PC-9 (cell line): Measurements from ENCODE around the gene TRABD2B. TPM values are rescaled to one million over a fixed set of nuclear protein-coding genes. Genes with fewer than 3 reads are reported as not detected.

Source experiments
- BruUV-seq: library from RNA; stranded (reverse); fragments of 400-500 nt; replicated peaks from 2 replicates; lab custom pipeline; 2021; lab: Mats Ljungman, UMichigan
- CTCF ChIA-PET: fragments of 300-600 bp; sonication (Branson Sonifier 250); formaldehyde crosslinking; loops from one replicate; lab custom pipeline; 2022; ENCODE audit warnings: antibody characterized with exemption; lab: Charles Lee
- POLR2A ChIA-PET: fragments of 300-600 bp; sonication (Branson Sonifier 250); formaldehyde crosslinking; loops from one replicate; lab custom pipeline; 2022; ENCODE audit warnings: antibody characterized with exemption; ENCODE audit not compliant: unreplicated experiment; lab: Charles Lee
- DNase-seq, 2 experiments: peaks; one replicate each; pipeline versions ENCODE4 v3.0.0 to v3.0.0-alpha.2; 2015 to 2022; ENCODE audit warnings: mixed read lengths in 1 of 2
- H2AFZ ChIP-seq: fragments of 200-600 bp; sonication (generic); 2 replicates; pipeline ENCODE4 v1.8.1; 2017; ENCODE audit warnings: antibody characterized with exemption
- H3F3A ChIP-seq: fragments of 200-600 bp; sonication (generic); 2 replicates; pipeline ENCODE4 v1.8.1; 2017; ENCODE audit warnings: antibody characterized with exemption, mild to moderate bottlenecking, low read depth; ENCODE audit not compliant: insufficient read depth
- H3K27ac ChIP-seq: fragments of 200-600 bp; sonication (generic); 2 replicates; pipeline ENCODE4 v1.6.1; 2016; ENCODE audit warnings: mixed run types
- H3K27me3 ChIP-seq: fragments of 200-600 bp; sonication (generic); 2 replicates; pipeline ENCODE4 v1.6.1; 2016; ENCODE audit warnings: low read depth, mixed run types; ENCODE audit not compliant: insufficient read depth
- H3K36me3 ChIP-seq: fragments of 200-600 bp; sonication (generic); 2 replicates; pipeline ENCODE4 v1.6.1; 2016; ENCODE audit warnings: low read depth, mixed run types
- H3K4me1 ChIP-seq: fragments of 200-600 bp; sonication (generic); replicated peaks from 2 replicates; pipeline ENCODE4 v1.6.1; 2016; ENCODE audit warnings: mixed run types; ENCODE audit not compliant: insufficient read depth
- H3K4me2 ChIP-seq: fragments of 200-600 bp; sonication (generic); 2 replicates; pipeline ENCODE4 v1.6.1; 2017; ENCODE audit warnings: mixed run types
- H3K4me3 ChIP-seq: fragments of 200-600 bp; sonication (generic); 2 replicates; pipeline ENCODE4 v1.6.1; 2016; ENCODE audit warnings: mixed run types
- H3K79me2 ChIP-seq: fragments of 200-600 bp; sonication (generic); 2 replicates; pipeline ENCODE4 v1.6.1; 2017; ENCODE audit warnings: low read depth, mixed run types
- H3K9me2 ChIP-seq: fragments of 200-600 bp; sonication (generic); 2 replicates; pipeline ENCODE4 v1.8.1; 2017; ENCODE audit warnings: mild to moderate bottlenecking; ENCODE audit not compliant: insufficient read depth
- H3K9me3 ChIP-seq: fragments of 200-600 bp; sonication (generic); 2 replicates; pipeline ENCODE4 v1.8.1; 2016; ENCODE audit warnings: low read depth; ENCODE audit not compliant: insufficient read depth
- H4K20me1 ChIP-seq: fragments of 200-600 bp; sonication (generic); 2 replicates; pipeline ENCODE4 v1.8.1; 2017; ENCODE audit not compliant: insufficient read depth
- EZH2 ChIP-seq: fragments of 200-600 bp; sonication (generic); IDR thresholded peaks from 2 replicates; pipeline ENCODE4 v1.8.0; 2017; ENCODE audit warnings: antibody characterized with exemption, low read depth
- intact Hi-C: fragments of 100-400 bp; cut with micrococcal nuclease; formaldehyde crosslinking; loops from one replicate; pipeline ENCODE4 v1.10.0; 2022; ENCODE audit not compliant: unreplicated experiment
- total RNA-seq: library from RNA; stranded (reverse); gene quantifications from 2 replicates; pipeline ENCODE4 v1.2.3, GENCODE V29; 2021
- TF ChIP-seq, protein P1 (sequence below): fragments of 200-600 bp; sonication (generic); conservative IDR thresholded peaks from 2 replicates; pipeline ENCODE4 v1.6.1; 2017; ENCODE audit warnings: mixed run types, antibody characterized with exemption, mild to moderate bottlenecking, moderate library complexity

TRABD2B gene
- total RNA-seq, 1 experiment from 2014 or later = not detected

DNA sequence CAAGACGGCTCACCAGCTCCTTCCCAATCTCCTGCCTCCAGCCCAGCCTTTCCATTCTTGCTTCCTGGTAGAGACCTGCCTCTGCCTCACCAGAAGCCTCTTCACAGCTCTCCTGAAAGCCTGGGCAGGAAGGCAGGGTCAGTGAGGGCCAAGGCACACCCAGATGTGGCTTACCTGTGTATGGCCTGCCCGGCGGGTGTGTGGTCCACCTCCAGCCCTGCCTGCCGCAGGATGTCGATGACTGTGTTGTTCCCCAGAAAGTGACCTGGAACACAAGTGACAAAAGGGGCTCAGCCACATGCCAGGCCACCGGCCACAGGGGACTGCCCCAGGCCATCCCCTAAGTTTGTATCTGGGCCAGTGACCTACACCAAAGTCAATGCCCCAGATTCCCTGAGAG, 218.9 kb downstream of the TRABD2B start:
- no peak for DNase-seq
- POLR2A ChIA-PET = interaction anchor here (0.7 kb wide), 1 partner anchor 341 kb away, joined by 4 read pairs; no protein-coding TSS in a partner anchor
- Histone ChIP-seq H3K9me2 (no peaks in the 10 kb centered on the region), H3K4me3 (no peak overlapping the region), H3K36me3 (no peaks in the 10 kb centered on the region), H3F3A (no peaks in the 10 kb centered on the region), H3K79me2 (no peaks in the 10 kb centered on the region), H3K4me1 (no peaks in the 10 kb centered on the region), H3K27me3 (peaks cover 21% of the 10 kb centered on the region; the same call in 1 of the 2 replicates), H3K4me2 (no peak overlapping the region), H3K9me3 (no peaks in the 10 kb centered on the region), H3K27ac (no peak overlapping the region), H2AFZ (no peak overlapping the region), H4K20me1 (no peaks in the 10 kb centered on the region)
- intact Hi-C loops = no loop called here
- BruUV-seq = no TSS peak
- TF ChIP-seq EZH2 = no peak
- CTCF ChIA-PET = no interaction called here

DNA sequence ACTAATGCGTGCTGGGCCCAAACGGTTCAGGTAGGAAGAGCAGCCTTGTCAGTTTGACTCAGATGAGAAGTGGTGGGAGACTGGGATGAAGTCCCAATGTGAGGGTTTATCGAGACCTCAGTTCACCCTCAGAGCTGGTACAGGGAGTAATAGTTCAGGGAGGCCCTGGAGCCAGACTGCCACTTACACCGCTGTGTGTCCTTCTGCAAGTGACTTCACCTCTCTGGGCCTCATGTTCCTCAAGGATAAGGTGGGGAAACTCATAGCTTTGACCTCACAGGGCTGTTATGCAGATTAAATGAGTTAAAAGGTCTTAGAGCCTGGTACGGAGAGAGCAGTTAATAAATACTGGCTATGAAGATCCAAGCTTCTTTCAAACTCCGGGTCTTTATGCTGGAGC, 219.9 kb downstream of the TRABD2B start:
- no peaks in the 10 kb centered on the region for H3K36me3 ChIP-seq
- peaks cover 21% of the 10 kb centered on the region; the same call in 1 of the 2 replicates for H3K27me3 ChIP-seq
- no peak overlapping the region for H3K4me3 ChIP-seq
- no peak overlapping the region for H2AFZ ChIP-seq
- H3K27ac ChIP-seq = no peak overlapping the region
- H3K9me2 ChIP-seq = no peaks in the 10 kb centered on the region
- H3K9me3 ChIP-seq = no peaks in the 10 kb centered on the region
- ChIA-PET POLR2A (no interaction called here), CTCF (no interaction called here)
- BruUV-seq = no TSS peak
- H4K20me1 ChIP-seq = no peaks in the 10 kb centered on the region
- H3K4me1 ChIP-seq = no peaks in the 10 kb centered on the region
- H3F3A ChIP-seq = no peaks in the 10 kb centered on the region
- TF ChIP-seq EZH2 = no peak
- TF ChIP-seq, protein P1, sequence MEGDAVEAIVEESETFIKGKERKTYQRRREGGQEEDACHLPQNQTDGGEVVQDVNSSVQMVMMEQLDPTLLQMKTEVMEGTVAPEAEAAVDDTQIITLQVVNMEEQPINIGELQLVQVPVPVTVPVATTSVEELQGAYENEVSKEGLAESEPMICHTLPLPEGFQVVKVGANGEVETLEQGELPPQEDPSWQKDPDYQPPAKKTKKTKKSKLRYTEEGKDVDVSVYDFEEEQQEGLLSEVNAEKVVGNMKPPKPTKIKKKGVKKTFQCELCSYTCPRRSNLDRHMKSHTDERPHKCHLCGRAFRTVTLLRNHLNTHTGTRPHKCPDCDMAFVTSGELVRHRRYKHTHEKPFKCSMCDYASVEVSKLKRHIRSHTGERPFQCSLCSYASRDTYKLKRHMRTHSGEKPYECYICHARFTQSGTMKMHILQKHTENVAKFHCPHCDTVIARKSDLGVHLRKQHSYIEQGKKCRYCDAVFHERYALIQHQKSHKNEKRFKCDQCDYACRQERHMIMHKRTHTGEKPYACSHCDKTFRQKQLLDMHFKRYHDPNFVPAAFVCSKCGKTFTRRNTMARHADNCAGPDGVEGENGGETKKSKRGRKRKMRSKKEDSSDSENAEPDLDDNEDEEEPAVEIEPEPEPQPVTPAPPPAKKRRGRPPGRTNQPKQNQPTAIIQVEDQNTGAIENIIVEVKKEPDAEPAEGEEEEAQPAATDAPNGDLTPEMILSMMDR = no peak
- H3K4me2 ChIP-seq = no peak overlapping the region
- intact Hi-C loops = no loop called here
- no peak for DNase-seq
- H3K79me2 ChIP-seq = no peaks in the 10 kb centered on the region

DNA sequence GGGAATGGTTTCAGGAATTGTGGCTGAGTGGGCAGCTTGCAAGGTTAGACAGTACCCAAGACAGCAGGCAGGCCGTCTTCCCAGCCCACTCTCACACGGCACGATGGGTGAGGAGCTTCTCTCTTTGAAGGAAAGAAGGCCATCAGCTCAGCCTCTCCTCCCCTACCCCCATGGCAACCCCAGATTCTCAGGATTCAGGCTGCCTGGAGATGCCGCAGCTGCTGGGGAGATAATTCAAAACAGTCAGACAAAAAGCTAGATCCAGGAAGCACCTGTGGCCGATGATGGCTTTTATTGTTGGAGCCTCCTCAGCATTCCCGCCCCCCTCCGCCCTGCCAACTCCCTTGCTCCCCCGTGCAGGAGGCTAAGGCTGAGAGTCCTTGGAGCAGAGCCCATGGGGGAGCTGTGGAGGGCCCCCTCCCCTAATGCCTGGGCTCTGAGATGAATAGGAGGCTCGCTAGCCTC, 220.5 kb downstream of the TRABD2B start:
- POLR2A ChIA-PET = no interaction called here
- H2AFZ ChIP-seq = no peak overlapping the region

More for the DNA sequence above, 220.5 kb downstream of the TRABD2B start:
- no peaks in the 10 kb centered on the region for H3K9me3 ChIP-seq
- H3K4me2 ChIP-seq = no peak overlapping the region
- no peaks in the 10 kb centered on the region for H4K20me1 ChIP-seq
- H3K27me3 ChIP-seq = peaks cover 21% of the 10 kb centered on the region; the same call in 1 of the 2 replicates
- CTCF ChIA-PET = no interaction called here
- H3K9me2 ChIP-seq = no peaks in the 10 kb centered on the region
- DNase-seq = no peak
- H3K4me3 ChIP-seq = no peak overlapping the region
- no peaks in the 10 kb centered on the region for H3F3A ChIP-seq
- H3K79me2 ChIP-seq = no peaks in the 10 kb centered on the region
- H3K27ac ChIP-seq = no peak overlapping the region
- TF ChIP-seq, protein P1 = no peak
- TF ChIP-seq EZH2 = no peak
- no TSS peak for BruUV-seq
- H3K4me1 ChIP-seq = no peaks in the 10 kb centered on the region
- no peaks in the 10 kb centered on the region for H3K36me3 ChIP-seq
- intact Hi-C loops = no loop called here
